HG03159 (cell line): ENCODE data around the gene KRTAP9-3.
"Not testable (repeated sequence)": the region's sequence is repeated elsewhere in the genome, so short reads cannot be mapped to it uniquely, and the experiment has no call there.

Source experiments
- ATAC-seq: cut with Tn5 transposase; IDR thresholded peaks from one replicate; pipeline ENCODE4 v1.9.1; 2021; ENCODE audit warnings: mild to moderate bottlenecking, moderate library complexity; ENCODE audit not compliant: unreplicated experiment

The KRTAP9-3 gene, protein sequence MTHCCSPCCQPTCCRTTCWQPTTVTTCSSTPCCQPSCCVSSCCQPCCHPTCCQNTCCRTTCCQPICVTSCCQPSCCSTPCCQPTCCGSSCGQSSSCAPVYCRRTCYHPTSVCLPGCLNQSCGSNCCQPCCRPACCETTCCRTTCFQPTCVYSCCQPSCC

GRCh38 chr17:41232399-41233105 lies at the start of gene KRTAP9-3:
Gene KRTAP9-3, plus strand, starts transcription at chr17:41232449. Its CDS starts 53 bp downstream, at chr17:41232502.
- not testable (repeated sequence) for ATAC-seq

GRCh38 chr17:41184480-41184961 lies 47.7 kb upstream of the KRTAP9-3 start, which contains the start of gene KRTAP4-1:
Gene KRTAP4-1, minus strand, starts transcription at chr17:41184911. Its CDS starts 57 bp downstream, at chr17:41184854.
- no peak for ATAC-seq

DNA sequence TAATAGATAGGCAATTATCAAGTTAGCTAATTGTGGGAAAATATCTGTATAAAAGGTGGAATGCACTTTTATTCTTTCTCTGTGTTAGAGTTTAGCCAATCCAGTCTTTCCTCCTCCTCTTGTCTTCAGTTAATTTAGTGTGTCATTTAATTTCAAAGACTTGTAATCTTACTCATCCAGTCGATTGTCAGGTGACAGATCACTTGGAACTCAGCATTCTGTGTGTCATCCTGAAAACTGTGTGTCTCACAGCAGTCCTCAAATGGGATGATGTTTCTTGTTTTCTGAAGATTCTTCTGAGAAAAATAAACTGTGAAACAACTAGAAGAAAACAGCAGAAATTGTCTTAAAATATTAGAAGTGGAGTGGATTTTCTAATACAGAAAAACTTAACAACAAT lies 47.2 kb upstream of the KRTAP9-3 start:
- ATAC-seq, result no peak

- ATAC-seq, result no peak
Measured at GRCh38 chr17:41186872-41187271, 45.4 kb upstream of the KRTAP9-3 start.

DNA sequence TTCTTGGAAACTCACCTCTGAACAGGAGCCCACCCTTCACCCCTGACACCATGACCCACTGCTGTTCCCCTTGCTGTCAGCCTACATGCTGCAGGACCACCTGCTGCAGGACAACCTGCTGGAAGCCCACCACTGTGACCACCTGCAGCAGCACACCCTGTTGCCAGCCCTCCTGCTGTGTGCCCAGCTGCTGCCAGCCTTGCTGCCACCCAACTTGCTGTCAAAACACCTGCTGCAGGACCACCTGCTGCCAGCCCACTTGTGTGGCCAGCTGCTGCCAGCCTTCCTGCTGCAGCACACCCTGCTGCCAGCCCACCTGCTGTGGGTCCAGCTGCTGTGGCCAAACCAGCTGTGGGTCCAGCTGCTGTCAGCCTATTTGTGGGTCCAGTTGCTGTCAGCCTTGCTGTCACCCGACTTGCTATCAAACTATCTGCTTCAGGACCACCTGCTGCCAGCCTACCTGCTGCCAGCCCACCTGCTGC lies 42.4 kb upstream of the KRTAP9-3 start, which contains the start of gene KRTAP9-1:
Gene KRTAP9-1 (plus strand): TSS at position 51 of the 482 bp plus-strand sequence. CDS start 0 bp downstream, at position 51.
- ATAC-seq, result not testable (repeated sequence)

- no peak for ATAC-seq
Measured at GRCh38 chr17:41190328-41190727, 41.9 kb upstream of the KRTAP9-3 start.

DNA sequence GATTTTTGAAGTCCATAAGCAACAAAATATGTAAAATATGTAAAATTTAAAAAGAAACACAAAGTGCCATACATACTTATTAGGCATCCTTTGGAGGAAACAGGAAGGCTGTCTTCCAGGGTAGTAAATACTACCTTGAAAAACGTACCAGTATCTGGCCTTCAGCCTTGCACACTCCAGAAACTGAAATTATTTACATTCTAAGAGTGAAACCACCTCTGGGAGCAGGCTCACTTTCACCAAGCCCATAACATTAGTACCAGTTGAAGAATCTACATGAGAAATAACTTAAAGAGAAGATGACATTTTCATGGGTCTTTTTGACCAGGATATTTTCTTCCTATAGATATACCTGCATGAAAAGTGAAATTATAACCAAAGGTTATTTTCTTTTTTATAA lies 36.2 kb upstream of the KRTAP9-3 start:
- ATAC-seq, result no peak

GRCh38 chr17:41199421-41200078 lies 32.7 kb upstream of the KRTAP9-3 start:
- no peak for ATAC-seq

DNA sequence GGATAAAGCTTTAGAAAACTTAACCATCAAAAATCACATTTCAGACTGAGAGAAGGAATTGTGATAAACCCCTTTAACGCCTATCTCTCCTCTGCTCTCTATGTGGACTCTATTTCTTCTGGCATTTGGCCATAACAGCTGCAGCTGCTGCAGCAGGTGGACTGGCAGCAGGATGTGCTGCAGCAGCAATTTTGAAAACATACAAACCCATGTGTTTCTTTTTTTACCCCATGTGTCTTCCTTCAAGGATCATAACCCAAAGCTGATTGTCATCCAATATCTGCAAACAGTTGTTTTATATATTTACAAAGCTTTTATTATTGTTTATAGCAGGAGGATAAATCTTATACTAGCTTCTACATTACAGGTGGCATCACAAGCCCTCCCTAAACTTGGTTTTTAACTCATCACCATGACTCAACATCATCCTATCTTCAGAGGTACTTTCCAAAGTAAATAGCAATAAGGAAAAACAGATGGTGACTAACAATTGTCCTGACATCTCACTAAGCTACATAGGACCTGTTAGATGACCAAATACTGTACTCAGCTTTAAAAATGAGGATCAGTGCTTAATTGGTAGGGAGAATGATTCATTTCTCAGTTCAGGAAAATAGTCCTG lies 20.3 kb upstream of the KRTAP9-3 start:
- ATAC-seq, result no peak

GRCh38 chr17:41212524-41213169 lies 19.6 kb upstream of the KRTAP9-3 start:
- no peak for ATAC-seq

DNA sequence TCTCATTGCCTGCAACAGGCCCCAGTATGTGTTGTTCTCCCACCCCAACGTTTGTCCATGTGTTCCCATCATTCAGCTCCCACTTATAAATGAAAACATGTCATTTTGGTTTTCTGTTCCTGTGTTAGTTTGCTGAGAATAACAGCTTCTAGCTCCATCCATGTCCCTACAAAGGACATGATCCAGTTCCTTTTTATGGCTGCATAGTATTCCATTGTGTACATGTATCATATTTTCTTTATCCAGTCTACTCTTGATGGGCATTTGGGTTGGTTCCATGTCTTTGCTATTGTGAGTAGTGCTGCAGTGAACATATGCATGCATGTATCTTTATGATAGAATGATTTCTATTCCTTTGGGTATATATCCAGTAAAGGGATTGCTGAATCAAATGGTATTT lies 16.6 kb upstream of the KRTAP9-3 start:
- ATAC-seq, result no peak

DNA sequence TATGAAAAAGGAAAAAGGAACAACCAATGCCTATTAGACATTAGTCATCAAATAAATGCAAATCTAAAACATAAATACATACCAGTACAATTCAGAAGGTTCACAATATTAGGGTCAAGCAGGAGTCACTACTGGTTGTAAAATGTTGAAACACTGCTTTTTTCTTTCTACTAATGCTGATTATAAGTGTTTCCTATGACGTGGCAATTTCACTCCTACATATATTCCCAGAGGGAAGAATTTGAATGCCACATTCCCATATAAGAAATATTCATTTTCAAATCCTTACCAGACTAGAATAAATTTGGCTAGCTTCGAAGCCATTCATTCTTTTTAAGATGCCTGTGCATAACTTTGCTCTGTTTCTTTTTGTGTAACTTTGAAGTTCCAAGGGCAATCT lies 8.4 kb upstream of the KRTAP9-3 start:
- ATAC-seq, result no peak

GRCh38 chr17:41226051-41226450 lies 6.2 kb upstream of the KRTAP9-3 start:
- ATAC-seq, result no peak

DNA sequence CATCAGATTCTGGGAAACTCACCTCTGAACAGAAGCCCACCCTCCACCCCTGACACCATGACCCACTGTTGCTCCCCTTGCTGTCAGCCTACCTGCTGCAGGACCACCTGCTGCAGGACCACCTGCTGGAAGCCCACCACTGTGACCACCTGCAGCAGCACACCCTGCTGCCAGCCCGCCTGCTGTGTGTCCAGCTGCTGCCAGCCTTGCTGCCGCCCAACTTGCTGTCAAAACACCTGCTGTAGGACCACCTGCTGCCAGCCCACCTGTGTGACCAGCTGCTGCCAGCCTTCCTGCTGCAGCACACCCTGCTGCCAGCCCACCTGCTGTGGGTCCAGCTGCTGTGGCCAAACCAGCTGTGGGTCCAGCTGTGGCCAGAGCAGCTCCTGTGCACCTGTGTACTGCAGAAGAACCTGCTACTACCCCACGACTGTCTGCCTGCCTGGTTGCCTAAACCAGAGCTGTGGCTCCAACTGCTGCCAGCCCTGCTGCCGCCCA lies 5.6 kb upstream of the KRTAP9-3 start, which contains the start of gene KRTAP9-2:
Gene KRTAP9-2 (plus strand): TSS at position 51 of the 498 bp plus-strand sequence. CDS start 7 bp downstream, at position 58.
- not testable (repeated sequence) for ATAC-seq

- no peak for ATAC-seq
Measured at GRCh38 chr17:41230094-41230493, 2.2 kb upstream of the KRTAP9-3 start.

- no peak for ATAC-seq
Measured at GRCh38 chr17:41231731-41232130, 518 bp upstream of the KRTAP9-3 start.

DNA sequence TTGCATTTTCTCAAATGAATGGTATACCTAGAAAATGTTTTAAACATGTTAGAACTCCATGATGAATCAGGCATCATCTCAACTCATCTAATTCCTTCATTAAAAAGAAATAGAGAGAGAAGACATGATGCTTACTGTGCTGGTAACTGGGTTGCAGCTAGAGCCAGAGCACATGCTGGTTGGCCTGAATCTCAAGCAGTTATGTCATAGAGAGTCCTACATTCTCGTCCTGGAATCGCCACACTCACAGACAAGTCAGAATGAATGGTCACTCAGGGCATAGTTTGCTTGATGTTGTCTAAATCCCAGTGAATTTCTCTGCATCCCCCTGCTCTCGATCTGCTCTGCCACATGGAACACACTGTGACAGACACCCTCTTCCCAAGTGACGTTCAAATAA lies 4.9 kb downstream of the KRTAP9-3 start:
- not testable (repeated sequence) for ATAC-seq

DNA sequence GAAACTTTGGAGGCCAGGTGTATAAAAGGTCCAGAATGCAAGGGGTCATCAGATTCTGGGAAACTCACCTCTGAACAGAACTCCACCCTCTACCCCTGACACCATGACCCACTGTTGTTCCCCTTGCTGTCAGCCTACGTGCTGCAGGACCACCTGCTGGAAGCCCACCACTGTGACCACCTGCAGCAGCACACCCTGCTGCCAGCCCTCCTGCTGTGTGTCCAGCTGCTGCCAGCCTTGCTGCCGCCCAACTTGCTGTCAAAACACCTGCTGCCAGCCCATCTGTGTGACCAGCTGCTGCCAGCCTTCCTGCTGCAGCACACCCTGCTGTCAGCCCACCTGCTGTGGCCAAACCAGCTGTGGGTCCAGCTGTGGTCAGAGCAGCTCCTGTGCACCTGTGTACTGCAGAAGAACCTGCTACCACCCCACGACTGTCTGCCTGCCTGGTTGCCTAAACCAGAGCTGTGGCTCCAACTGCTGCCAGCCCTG lies 5.7 kb downstream of the KRTAP9-3 start, which contains the start of gene KRTAP9-8:
Gene KRTAP9-8 (plus strand): TSS at position 51 of the 489 bp plus-strand sequence. CDS start 53 bp downstream, at position 104.
- ATAC-seq, result not testable (repeated sequence)

DNA sequence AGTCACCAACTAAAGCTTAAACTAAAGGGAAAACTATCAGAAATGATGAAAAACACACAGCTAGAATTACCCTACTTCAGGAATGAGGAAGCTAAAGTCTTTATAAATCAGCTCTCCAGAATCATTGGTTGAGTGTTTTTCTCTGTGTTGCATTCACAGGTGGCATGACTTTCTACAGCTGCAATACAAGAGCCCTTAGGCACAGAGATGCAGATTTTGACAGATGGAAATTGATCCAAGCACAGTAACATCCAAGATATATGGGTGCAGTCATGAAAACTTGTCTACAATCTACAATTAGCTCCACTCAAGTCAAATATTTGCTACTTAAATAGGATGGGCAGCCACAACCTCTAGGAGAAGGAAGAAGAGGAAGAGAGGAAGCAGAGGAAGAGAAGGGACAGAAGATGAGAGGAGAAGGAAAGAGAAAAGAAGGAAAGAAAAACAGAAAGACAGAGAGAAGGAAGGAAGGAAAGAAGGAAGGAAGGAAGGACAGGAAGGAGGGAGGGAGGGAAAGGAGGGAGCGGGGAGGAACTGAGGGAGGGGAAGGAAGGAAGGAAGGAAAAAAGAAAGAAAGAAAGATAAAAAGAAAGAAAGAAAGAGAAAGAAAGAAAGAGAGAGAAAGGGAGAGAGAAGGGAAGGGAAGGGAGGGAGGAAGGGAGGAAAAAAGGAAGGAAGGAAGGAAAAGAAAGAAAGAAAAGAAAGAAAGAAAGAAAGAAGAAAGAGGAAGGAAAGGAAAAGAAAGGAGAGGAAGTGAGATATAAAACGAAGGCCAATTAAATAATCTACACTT lies 14.9 kb downstream of the KRTAP9-3 start:
- ATAC-seq, result not testable (repeated sequence)
